NCI-H748 treated with DMSO at 0.1 percent for 48 hours (cell line): ENCODE measurements around the gene PRR20G.
"Not testable (repeated sequence)": the region's sequence is repeated elsewhere in the genome, so short reads cannot be mapped to it uniquely, and the experiment has no call there.

Experiments used
- DNase-seq: peaks from one replicate; lab custom pipeline; 2025; lab: John Stamatoyannopoulos, UW

The PRR20G gene

DNA sequence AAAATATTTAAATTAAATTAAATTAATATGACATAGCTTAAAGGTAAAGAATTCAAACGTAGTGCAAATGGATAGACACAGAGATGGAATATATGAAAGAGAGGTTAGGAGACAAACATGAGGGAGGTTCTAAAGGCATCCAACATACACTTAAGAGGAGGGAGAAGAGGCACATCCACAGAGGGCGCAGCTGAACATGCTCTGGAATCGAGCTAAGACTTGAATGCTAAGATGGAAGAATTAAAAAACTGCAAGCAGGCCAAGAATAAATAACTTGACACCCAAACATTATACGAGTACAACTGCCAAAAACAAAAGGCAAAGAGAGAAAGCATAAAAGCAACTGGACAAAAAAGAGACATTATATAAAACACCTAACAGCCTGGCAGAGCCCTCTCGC is 9.1 kb upstream of the PRR20G start:
- DNase-seq: no peak

GRCh38 chr3:127296166-127296565 is 8.3 kb upstream of the PRR20G start:
- no peak for DNase-seq

DNA sequence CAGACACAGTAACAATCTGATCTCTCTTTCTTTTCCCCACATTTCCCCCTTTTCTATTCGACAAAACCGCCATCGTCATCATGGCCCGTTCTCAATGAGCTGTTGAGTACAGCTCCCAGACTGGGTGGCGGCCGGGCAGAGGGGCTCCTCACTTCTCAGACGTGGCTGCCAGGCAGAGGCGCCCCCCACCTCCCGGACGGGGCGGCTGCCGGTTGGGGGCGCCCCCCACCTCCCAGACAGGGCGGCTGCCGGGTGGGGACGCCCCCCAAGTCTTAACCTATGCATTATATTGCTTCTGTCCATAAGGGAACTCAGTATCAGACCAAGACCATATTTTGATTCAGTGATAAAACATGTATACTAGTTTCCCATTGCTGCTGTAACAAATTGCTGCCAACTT is 5.8 kb upstream of the PRR20G start:
- DNase-seq: not testable (repeated sequence)

GRCh38 chr3:127291611-127292010 is 3.8 kb upstream of the PRR20G start:
- DNase-seq: no peak

- DNase-seq: no peak
These were observed 3.3 kb upstream of the PRR20G start for GRCh38 chr3:127291114-127291513.

GRCh38 chr3:127289706-127290575 is 2.1 kb upstream of the PRR20G start:
- no peak for DNase-seq

GRCh38 chr3:127288921-127289705 is 1.3 kb upstream of the PRR20G start:
- no peak for DNase-seq

- DNase-seq: no peak
These were observed 497 bp upstream of the PRR20G start for GRCh38 chr3:127288343-127288742.

- no peak for DNase-seq
These were observed 1.2 kb downstream of the PRR20G start for GRCh38 chr3:127286571-127287140.

DNA sequence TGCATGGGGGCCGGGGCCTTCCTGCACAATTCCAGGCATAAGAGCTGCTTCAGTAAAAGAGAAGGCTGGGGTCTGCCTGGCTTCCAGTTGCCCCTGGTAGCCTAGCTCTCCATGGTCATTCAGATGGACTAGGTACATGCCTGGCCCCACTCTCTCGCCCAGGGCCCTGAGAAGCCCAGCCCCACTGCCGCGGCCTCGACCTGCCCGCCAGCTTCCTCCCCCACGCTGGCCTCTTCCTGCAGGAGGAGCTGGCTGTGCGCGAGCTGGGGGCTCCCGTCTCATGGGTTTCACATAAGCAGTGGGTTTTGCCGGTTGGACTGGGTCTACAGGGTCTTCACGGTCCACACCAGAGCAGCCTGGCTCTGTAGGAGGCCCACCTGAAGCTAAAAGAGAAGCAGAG is 3.6 kb downstream of the PRR20G start:
- DNase-seq: no peak

DNA sequence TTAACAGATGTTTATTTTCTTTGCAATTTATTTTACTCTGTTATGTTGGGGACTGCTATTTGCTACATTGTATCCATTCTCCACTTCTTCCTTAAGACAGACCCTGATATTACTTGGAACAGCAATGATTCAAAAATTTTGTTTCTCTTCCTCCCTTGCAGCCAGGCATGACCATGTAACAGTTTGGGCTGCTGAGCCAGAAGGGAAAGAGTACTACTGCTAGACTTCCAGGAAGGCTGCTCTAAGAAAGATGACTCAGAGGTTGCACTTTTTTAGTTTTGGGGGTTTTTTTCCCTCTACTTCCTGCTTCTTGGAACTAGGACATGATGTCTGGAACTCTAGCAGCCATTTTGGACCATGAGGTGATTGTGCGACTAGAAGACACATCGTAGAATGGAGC is 10.3 kb downstream of the PRR20G start:
- no peak for DNase-seq

GRCh38 chr3:127276995-127277394 is 10.9 kb downstream of the PRR20G start:
- no peak for DNase-seq

DNA sequence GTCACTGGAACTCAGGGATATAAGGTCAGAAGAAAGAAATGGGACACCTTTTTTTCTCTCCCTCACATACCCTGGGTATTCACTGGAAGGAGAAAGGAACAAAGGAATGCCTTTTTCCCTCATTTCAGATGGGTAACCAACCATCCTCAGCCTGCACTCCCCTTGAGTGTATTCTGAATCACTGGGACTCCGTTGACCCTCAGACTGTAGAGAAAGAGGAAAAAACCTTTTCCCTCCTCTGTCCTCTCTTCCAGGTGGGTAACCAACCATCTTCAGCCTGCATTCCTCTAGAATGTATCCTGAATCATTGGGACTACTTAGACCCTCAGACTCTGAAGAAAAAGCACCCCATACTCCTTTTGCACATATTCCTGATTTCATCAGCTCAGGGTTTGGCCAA is 11.4 kb downstream of the PRR20G start:
- DNase-seq: no peak

- no peak for DNase-seq
These were observed 12.5 kb downstream of the PRR20G start for GRCh38 chr3:127275287-127275781.

DNA sequence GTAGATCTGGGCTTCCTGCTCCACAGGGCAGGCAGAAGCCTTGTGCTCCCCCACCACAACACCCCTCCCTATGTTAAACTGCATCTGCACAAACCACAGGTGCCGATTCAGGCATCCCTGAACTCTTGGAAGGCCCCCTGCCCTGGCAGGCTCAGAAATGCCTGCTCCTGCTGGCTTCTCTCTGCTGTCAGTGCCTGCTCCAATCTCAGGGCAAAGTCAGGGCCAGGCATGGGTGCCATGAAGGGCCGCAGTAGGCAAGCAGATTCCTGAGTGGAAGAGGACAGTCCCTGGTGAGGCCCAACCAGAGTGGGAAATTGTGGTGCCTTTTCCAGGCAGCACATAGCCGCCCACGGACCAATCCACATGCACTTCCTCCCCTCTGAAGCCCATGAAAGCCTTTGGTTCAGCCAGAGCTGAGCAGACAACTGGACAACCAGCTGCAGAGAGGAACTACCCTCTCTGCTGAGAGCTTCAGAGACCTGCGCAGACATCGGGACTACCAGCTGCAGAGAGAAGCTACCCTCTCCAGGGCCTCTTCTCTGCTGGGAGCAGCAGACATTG is 13.6 kb downstream of the PRR20G start:
- no peak for DNase-seq

DNA sequence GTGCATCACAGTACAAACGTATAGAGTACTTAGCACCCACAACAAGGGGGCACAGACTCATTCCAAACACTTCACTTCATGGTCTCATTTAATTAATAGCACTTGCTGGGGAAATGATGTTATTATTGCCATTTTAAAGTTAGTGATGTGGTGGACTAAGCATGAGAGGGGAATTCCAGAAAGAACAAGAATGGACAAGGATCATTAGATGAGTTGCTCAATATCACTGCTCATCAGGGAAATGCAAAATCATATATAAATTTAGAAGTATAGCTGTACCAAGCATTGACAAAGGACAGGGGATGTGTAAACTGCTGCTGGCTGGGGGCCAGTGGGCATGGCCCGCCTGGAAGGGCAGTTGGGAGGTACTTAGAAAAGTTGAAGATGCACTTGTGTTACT is 14.6 kb downstream of the PRR20G start:
- no peak for DNase-seq

DNA sequence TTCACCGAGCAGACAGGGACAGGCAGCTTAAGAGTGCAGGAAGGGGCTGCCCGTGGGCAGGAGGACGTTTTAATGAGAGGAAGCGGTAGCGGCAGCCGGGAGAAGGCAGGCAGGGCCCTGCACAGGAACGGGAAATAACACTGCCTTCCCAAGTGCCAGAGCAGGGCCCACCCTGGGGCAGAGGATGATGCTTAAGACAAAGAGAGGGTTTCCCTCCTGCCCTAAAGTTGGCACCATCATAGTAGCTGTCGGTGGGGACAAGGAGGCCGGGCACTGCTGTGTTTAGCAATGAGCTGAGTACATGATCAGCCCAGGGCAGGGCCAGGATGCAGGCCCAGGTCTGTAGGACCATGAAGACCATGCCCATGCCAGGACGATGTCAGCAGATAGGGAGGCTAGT is 21.7 kb downstream of the PRR20G start:
- DNase-seq: no peak

GRCh38 chr3:127265581-127265981 is 22.3 kb downstream of the PRR20G start:
- no peak for DNase-seq

- no peak for DNase-seq
These were observed 22.9 kb downstream of the PRR20G start for GRCh38 chr3:127264794-127265514.

- DNase-seq: no peak
These were observed 23.6 kb downstream of the PRR20G start for GRCh38 chr3:127264292-127264691.

GRCh38 chr3:127263586-127264231 is 24.1 kb downstream of the PRR20G start:
- no peak for DNase-seq
